Ovary (tissue), 9 donors: Measurements from ENCODE around the gene STPG4. TPM values are rescaled to one million over a fixed set of nuclear protein-coding genes. Genes with fewer than 3 reads are reported as not detected.
A peak's percentile ranks its signal among the peaks of the same experiment; 100 is the strongest.

Experiments used
- DNase-seq, 5 donors: peaks; one replicate each; pipeline ENCODE4 v3.0.0-alpha.2; 2019 to 2020
- H3K27ac ChIP-seq, 2 donors: fragments of 200-600 bp; one replicate each; pipeline versions ENCODE4 v1.5.1 to v1.8.0; 2019 to 2022
- H3K27me3 ChIP-seq: fragments of 200-600 bp; one replicate; pipeline ENCODE4 v1.8.0; 2022
- H3K36me3 ChIP-seq: fragments of 200-600 bp; sonication (generic); one replicate; pipeline ENCODE4 v1.5.1; 2019
- H3K4me1 ChIP-seq: one replicate; pipeline ENCODE4 v1.8.1; 2013; ENCODE audit warnings: mild to moderate bottlenecking, moderate library complexity; ENCODE audit not compliant: insufficient read depth
- H3K4me3 ChIP-seq: fragments of 200-600 bp; sonication (generic); one replicate; pipeline ENCODE4 v1.5.1; 2017
- H3K9me3 ChIP-seq, 2 donors: fragments of 200-600 bp in 1 of 2; sonication (generic) in 1 of 2; one replicate each; pipeline versions ENCODE4 v1.5.1 to v1.8.1; 2013 to 2019; ENCODE audit warnings: mild to moderate bottlenecking in 1 of 2, moderate library complexity in 1 of 2
- EP300 ChIP-seq: sonication (generic); formaldehyde crosslinking; IDR thresholded peaks from one replicate; pipeline ENCODE4 v1.6.1; 2017; ENCODE audit warnings: antibody characterized with exemption
- POLR2A ChIP-seq: fragments of 450-650 bp; IDR thresholded peaks from one replicate; pipeline ENCODE4 v1.6.1; 2017; ENCODE audit warnings: antibody characterized with exemption, mild to moderate bottlenecking, moderate library complexity
- WGBS, 3 donors: extraction: QIAGEN DNeasy Blood & Tissue Kit in 1 of 3; methylation state at CpG; one replicate each; pipeline versions ENCODE4 v1.1.5 to v1.1.7; 2013 to 2017; 5-methylcytosine and 5-hydroxymethylcytosine counted together
- intact Hi-C, 4 donors: fragments of 100-400 bp; cut with DNase I; formaldehyde crosslinking; loops; one replicate each; pipeline versions ENCODE4 v1.11.0 to v1.15.1; 2022 to 2023
- polyA plus RNA-seq, 2 donors: library from polyadenylated mRNA; stranded (reverse); fragments of 200-250 nt in 1 of 2; fragments of 350-450 nt in 1 of 2; fragmentation: Illumina TruSeq in 1 of 2; extraction: RNeasy Lipid Tissue Mini Kit (QIAGEN cat#74804) in 1 of 2; gene quantifications; one replicate each; pipeline ENCODE4 v1.2.3, GENCODE V29; 2013 to 2014
- total RNA-seq, 7 donors: library from RNA; depleted of rRNA in 2 of 7; stranded (reverse); fragments of >200 nt in 2 of 7; fragmentation: NEBNext Ultra II Directional in 3 of 7; extraction: Animal tissue kit (Norgen Biotek cat#: 25700) in 3 of 7; gene quantifications; one replicate each; pipeline versions ENCODE4 v1.1.0 to v1.2.4, GENCODE V29; 2016 to 2023
- TF ChIP-seq, protein P1 (sequence below), 3 donors: fragments of 450-650 bp in 2 of 3; fragments of 200-600 bp in 1 of 3; IDR thresholded peaks; one replicate each; pipeline versions ENCODE4 v1.5.1 to v1.8.0; 2016 to 2022; ENCODE audit warnings: antibody characterized with exemption in 3 of 3, mild to moderate bottlenecking in 1 of 3
- donor health status: DM: no; HTN: no; CAD: no; lungs with moderate emphysema.
- donor health status: DM: no; HTN: no; CAD: no.
- donor health status: Bipolar disorder and iron deficiency.
- donor health status: DM: yes; HTN: yes; CAD: no.
- donor health status: DM: no; HTN: no; CAD: no.
- donor health status: DM: yes; HTN: yes; CAD: no.

Gene STPG4
- total and polyA plus RNA-seq, 9 donors, result 0.17 to 0.35 TPM; not detected in 7

- peaks cover 19% of the 10 kb centered on the region for H3K4me1 ChIP-seq
- no peak overlapping the region for H3K4me3 ChIP-seq
- peak in 1 of 5 donors; percentile 52 for DNase-seq
- TF ChIP-seq, protein P1, sequence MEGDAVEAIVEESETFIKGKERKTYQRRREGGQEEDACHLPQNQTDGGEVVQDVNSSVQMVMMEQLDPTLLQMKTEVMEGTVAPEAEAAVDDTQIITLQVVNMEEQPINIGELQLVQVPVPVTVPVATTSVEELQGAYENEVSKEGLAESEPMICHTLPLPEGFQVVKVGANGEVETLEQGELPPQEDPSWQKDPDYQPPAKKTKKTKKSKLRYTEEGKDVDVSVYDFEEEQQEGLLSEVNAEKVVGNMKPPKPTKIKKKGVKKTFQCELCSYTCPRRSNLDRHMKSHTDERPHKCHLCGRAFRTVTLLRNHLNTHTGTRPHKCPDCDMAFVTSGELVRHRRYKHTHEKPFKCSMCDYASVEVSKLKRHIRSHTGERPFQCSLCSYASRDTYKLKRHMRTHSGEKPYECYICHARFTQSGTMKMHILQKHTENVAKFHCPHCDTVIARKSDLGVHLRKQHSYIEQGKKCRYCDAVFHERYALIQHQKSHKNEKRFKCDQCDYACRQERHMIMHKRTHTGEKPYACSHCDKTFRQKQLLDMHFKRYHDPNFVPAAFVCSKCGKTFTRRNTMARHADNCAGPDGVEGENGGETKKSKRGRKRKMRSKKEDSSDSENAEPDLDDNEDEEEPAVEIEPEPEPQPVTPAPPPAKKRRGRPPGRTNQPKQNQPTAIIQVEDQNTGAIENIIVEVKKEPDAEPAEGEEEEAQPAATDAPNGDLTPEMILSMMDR (IDR thresholded peaks at IDR 0.05), result no peak
- TF ChIP-seq EP300 (no peak), POLR2A (no peak)
- intact Hi-C loops, result no loop called here
- no peaks in the 10 kb centered on the region for H3K9me3 ChIP-seq
- no peaks in the 10 kb centered on the region for H3K27me3 ChIP-seq
- no peak overlapping the region for H3K27ac ChIP-seq
- WGBS, 3 donors, result 51 to 73% (median 55%) methylated on average over 12 of the region's 12 CpGs
- H3K36me3 ChIP-seq, result no peaks in the 10 kb centered on the region
Observed at GRCh38 chr2:47076586-47077441, 78.3 kb downstream of the STPG4 start.

- Histone ChIP-seq H3K27me3 (no peaks in the 10 kb centered on the region), H3K27ac (no peak overlapping the region), H3K9me3 (no peaks in the 10 kb centered on the region), H3K4me1 (peaks cover 22% of the 10 kb centered on the region), H3K36me3 (no peaks in the 10 kb centered on the region), H3K4me3 (no peak overlapping the region)
- DNase-seq, result no peak
- intact Hi-C loops, result no loop called here
- WGBS, 3 donors, result 94 to 97% (median 96%) methylated on average over 8 of the region's 8 CpGs
- TF ChIP-seq, protein P1 (IDR thresholded peaks at IDR 0.05), result no peak
- no peak for TF ChIP-seq EP300
- TF ChIP-seq POLR2A, result no peak
Observed at GRCh38 chr2:47076126-47076506, 79.0 kb downstream of the STPG4 start.

- H3K27me3 ChIP-seq, result no peaks in the 10 kb centered on the region
- TF ChIP-seq POLR2A (no peak), EP300 (no peak)
- TF ChIP-seq, protein P1 (IDR thresholded peaks at IDR 0.05), result no peak
- no peak overlapping the region for H3K27ac ChIP-seq
- 70 to 81% (median 79%) methylated on average over 6 of the region's 6 CpGs for WGBS, 3 donors
- intact Hi-C loops, result no loop called here
- DNase-seq, result peak in 1 of 5 donors; percentile 26
- H3K9me3 ChIP-seq, result no peaks in the 10 kb centered on the region
- no peak overlapping the region for H3K4me3 ChIP-seq
- H3K4me1 ChIP-seq, result peaks cover 27% of the 10 kb centered on the region
- no peaks in the 10 kb centered on the region for H3K36me3 ChIP-seq
Observed at GRCh38 chr2:47075361-47076125, 79.6 kb downstream of the STPG4 start.

GRCh38 chr2:47074691-47075090, 80.4 kb downstream of the STPG4 start:
- H3K27me3 ChIP-seq, result no peaks in the 10 kb centered on the region
- H3K27ac ChIP-seq, result no peak overlapping the region
- TF ChIP-seq POLR2A, result no peak
- TF ChIP-seq, protein P1 (IDR thresholded peaks at IDR 0.05), result no peak
- no peak for TF ChIP-seq EP300
- peak in 1 of 5 donors; percentile 35 for DNase-seq
- no peaks in the 10 kb centered on the region for H3K36me3 ChIP-seq
- intact Hi-C loops, result loop anchor here in 1 of 4 donors (5.0 kb wide), 1 partner anchor 37 kb away; no protein-coding TSS in a partner anchor
- no peaks in the 10 kb centered on the region for H3K9me3 ChIP-seq
- 83 to 96% (median 93%) methylated on average over 4 of the region's 4 CpGs for WGBS, 3 donors
- no peak overlapping the region for H3K4me3 ChIP-seq
- peaks cover 29% of the 10 kb centered on the region for H3K4me1 ChIP-seq
